ENCODE data around the gene STMND1. TPM values are rescaled to one million over a fixed set of nuclear protein-coding genes. Genes with fewer than 3 reads are reported as not detected.

The STMND1 gene
- total and polyA plus RNA-seq, 2 experiments from 2014 or later: not detected

- TF ChIP-seq CTCF (IDR thresholded peaks at IDR 0.05; ENCODE audit: low read depth, low read length): no peak
- no peak for DNase-seq (ENCODE audit: low read depth in 1 of 2, low spot score in 1 of 2)
- Histone ChIP-seq H3K9me3 (ENCODE audit: low read depth) (no peaks in the 10 kb centered on the region), H3K4me1 (ENCODE audit: low read depth) (no peaks in the 10 kb centered on the region), H3K27ac (no peak overlapping the region), H3K4me3 (no peak overlapping the region), H3K36me3 (no peaks in the 10 kb centered on the region), H3K27me3 (no peaks in the 10 kb centered on the region)
Measured at GRCh38 chr6:17132967-17133366, 31.1 kb downstream of the STMND1 start.

GRCh38 chr6:17138033-17138432 is 36.2 kb downstream of the STMND1 start:
- Histone ChIP-seq H3K27ac (no peak overlapping the region), H3K4me1 (ENCODE audit: low read depth) (no peaks in the 10 kb centered on the region), H3K9me3 (ENCODE audit: low read depth) (no peaks in the 10 kb centered on the region), H3K4me3 (no peak overlapping the region), H3K36me3 (no peaks in the 10 kb centered on the region), H3K27me3 (no peaks in the 10 kb centered on the region)
- no peak for DNase-seq (ENCODE audit: low read depth in 1 of 2, low spot score in 1 of 2)
- TF ChIP-seq CTCF (IDR thresholded peaks at IDR 0.05; ENCODE audit: low read depth, low read length): no peak

GRCh38 chr6:17144016-17144415 is 42.2 kb downstream of the STMND1 start:
- no peak overlapping the region for H3K27ac ChIP-seq
- H3K36me3 ChIP-seq: no peaks in the 10 kb centered on the region
- no peak for TF ChIP-seq CTCF (IDR thresholded peaks at IDR 0.05; ENCODE audit: low read depth, low read length)
- no peaks in the 10 kb centered on the region for H3K9me3 ChIP-seq (ENCODE audit: low read depth)
- H3K4me3 ChIP-seq: no peak overlapping the region
- no peaks in the 10 kb centered on the region for H3K27me3 ChIP-seq
- DNase-seq (ENCODE audit: low read depth in 1 of 2, low spot score in 1 of 2): no peak
- no peaks in the 10 kb centered on the region for H3K4me1 ChIP-seq (ENCODE audit: low read depth)

GRCh38 chr6:17149571-17149970 is 47.7 kb downstream of the STMND1 start:
- Histone ChIP-seq H3K36me3 (no peaks in the 10 kb centered on the region), H3K27me3 (no peaks in the 10 kb centered on the region), H3K4me1 (ENCODE audit: low read depth) (no peaks in the 10 kb centered on the region), H3K4me3 (no peak overlapping the region), H3K9me3 (ENCODE audit: low read depth) (no peaks in the 10 kb centered on the region), H3K27ac (no peak overlapping the region)
- TF ChIP-seq CTCF (IDR thresholded peaks at IDR 0.05; ENCODE audit: low read depth, low read length): no peak
- no peak for DNase-seq (ENCODE audit: low read depth in 1 of 2, low spot score in 1 of 2)

GRCh38 chr6:17150096-17150495 is 48.2 kb downstream of the STMND1 start:
- no peaks in the 10 kb centered on the region for H3K9me3 ChIP-seq (ENCODE audit: low read depth)
- DNase-seq (ENCODE audit: low read depth in 1 of 2, low spot score in 1 of 2): no peak
- no peaks in the 10 kb centered on the region for H3K4me1 ChIP-seq (ENCODE audit: low read depth)
- H3K27me3 ChIP-seq: no peaks in the 10 kb centered on the region
- H3K4me3 ChIP-seq: no peak overlapping the region
- no peak overlapping the region for H3K27ac ChIP-seq
- TF ChIP-seq CTCF (IDR thresholded peaks at IDR 0.05; ENCODE audit: low read depth, low read length): no peak
- no peaks in the 10 kb centered on the region for H3K36me3 ChIP-seq

- Histone ChIP-seq H3K27me3 (no peaks in the 10 kb centered on the region), H3K4me1 (ENCODE audit: low read depth) (peaks cover 5% of the 10 kb centered on the region), H3K4me3 (no peak overlapping the region), H3K36me3 (no peaks in the 10 kb centered on the region), H3K9me3 (ENCODE audit: low read depth) (no peaks in the 10 kb centered on the region), H3K27ac (no peak overlapping the region)
- no peak for TF ChIP-seq CTCF (IDR thresholded peaks at IDR 0.05; ENCODE audit: low read depth, low read length)
- DNase-seq (ENCODE audit: low read depth in 1 of 2, low spot score in 1 of 2): no peak
Measured at GRCh38 chr6:17151888-17152287, 50.0 kb downstream of the STMND1 start.

Measured in cardiac muscle cell (in vitro differentiated cells and primary cell).